Inferior parietal cortex (tissue), 1 donor: ENCODE data around the gene CAVIN2.
A peak's percentile ranks its signal among the peaks of the same experiment; 100 is the strongest.

Source experiments
- DNase-seq: peaks from one replicate; pipeline ENCODE4 v3.0.0-alpha.2; 2016; ENCODE audit errors: extremely low spot score

The CAVIN2 gene, protein sequence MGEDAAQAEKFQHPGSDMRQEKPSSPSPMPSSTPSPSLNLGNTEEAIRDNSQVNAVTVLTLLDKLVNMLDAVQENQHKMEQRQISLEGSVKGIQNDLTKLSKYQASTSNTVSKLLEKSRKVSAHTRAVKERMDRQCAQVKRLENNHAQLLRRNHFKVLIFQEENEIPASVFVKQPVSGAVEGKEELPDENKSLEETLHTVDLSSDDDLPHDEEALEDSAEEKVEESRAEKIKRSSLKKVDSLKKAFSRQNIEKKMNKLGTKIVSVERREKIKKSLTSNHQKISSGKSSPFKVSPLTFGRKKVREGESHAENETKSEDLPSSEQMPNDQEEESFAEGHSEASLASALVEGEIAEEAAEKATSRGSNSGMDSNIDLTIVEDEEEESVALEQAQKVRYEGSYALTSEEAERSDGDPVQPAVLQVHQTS

GRCh38 chr2:191846515-191847476 is at the start of gene CAVIN2:
Gene CAVIN2 (minus strand): TSS chr2:191847088. CDS start chr2:191846925, 163 bp downstream.
- DNase-seq = no peak

GRCh38 chr2:191895743-191896142 is 48.9 kb upstream of the CAVIN2 start:
- no peak for DNase-seq

- no peak for DNase-seq
These were observed 48.3 kb upstream of the CAVIN2 start for GRCh38 chr2:191895195-191895594.

DNA sequence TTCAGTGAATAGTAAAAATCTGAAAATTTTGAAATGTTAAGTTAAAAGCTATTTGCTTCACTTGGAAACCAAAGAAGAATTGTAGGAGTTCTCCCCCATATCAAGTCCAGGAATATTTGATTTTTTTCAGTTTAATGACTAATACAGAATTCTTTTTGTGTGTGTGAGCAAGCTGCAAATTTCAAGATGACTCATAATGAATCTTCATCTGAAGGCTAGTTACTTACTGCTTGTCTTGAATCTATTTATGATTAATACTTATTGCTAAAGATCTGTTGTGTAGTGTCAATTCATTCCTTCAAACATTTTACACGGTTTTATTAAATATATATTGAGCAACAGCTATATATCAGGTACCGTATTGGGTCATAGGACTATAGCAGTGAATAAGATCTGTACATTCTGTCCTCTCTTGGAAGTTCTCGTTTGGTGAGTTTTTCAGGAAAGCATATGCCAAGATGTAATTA is 47.8 kb upstream of the CAVIN2 start:
- no peak for DNase-seq

- DNase-seq = no peak
These were observed 45.5 kb upstream of the CAVIN2 start for GRCh38 chr2:191892391-191892790.

- DNase-seq = no peak
These were observed 44.8 kb upstream of the CAVIN2 start for GRCh38 chr2:191891656-191892055.

- no peak for DNase-seq
These were observed 43.0 kb upstream of the CAVIN2 start for GRCh38 chr2:191889931-191890330.

GRCh38 chr2:191888400-191889166 is 41.7 kb upstream of the CAVIN2 start:
- no peak for DNase-seq

DNA sequence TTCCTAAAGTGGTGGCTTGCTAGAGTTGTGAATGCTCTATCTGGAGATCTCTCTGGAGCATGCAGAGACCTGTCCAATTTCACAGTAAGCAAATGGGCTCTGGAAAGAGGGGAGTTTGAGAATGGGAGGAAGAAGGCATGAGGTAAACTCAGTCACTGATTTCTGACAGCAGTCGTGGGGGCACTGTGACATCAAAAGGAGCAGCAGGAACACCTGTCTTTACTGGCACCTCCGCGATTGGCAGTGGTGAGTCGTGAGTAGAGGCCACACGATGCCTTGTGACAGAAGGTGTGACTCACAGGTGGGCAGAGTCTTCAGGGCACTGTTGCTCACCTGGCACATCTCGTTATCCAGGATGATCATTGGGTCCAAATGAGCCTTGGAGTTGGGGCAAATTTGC is 38.8 kb upstream of the CAVIN2 start:
- no peak for DNase-seq

- no peak for DNase-seq
These were observed 38.2 kb upstream of the CAVIN2 start for GRCh38 chr2:191885098-191885497.

DNA sequence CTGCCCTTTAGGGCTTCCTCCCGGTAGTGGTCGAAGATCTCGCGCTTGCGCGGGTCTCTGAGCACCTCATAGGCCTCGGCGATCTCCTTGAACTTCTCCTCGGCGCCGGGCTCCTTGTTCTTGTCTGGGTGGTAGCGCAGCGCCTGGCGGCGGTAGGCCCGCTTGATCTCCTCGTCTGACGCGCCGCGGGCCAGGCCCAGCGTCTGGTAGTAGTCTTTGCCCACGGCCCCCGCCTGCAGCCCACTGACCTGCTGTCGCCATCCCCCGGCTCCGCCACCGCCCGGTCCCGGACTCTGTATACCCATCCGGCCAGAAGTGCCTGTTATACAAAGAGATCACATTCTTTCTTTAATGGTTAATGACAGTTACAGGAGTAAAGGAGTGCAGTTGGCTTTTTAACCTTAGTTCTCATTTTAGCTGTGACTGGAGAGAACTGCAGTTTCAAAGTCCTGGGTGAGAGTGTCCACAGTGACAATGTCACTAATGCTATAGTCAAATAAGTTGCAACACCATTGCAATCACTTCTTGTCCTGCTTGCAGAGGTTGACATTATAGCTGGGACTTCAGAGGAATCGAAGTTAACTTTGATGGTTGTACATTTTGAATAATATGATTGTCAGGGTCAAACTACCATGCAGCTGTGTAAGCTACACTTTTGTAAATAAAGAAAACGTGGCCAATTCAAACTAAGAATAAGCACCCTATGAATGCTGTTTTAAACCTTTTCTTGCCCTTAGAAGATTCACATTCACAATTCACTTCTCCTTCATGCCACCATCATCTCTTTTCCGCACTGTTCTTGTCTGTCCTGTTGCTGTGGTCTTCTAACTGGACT is 35.3 kb upstream of the CAVIN2 start:
- no peak for DNase-seq

GRCh38 chr2:191878548-191879279 is 31.8 kb upstream of the CAVIN2 start:
- no peak for DNase-seq

DNA sequence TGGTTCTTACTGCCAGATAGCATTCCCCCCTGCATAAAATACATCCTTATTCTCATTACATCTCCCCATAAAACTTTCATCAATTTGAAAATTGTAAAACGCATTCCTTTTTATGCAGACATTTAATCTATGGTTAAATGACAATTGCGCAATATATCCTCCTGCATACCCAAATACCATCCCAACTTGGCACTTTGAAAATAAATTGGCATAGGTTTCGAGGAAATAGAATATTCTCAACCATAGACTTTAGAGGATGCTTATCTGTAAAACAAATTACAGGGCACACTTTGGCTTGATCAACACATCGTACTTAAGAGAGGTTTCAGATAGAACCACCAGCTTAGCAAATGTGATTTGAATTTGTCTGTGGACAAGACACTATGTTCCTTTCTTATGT is 31.0 kb upstream of the CAVIN2 start:
- no peak for DNase-seq

- no peak for DNase-seq
These were observed 29.0 kb upstream of the CAVIN2 start for GRCh38 chr2:191875859-191876258.

GRCh38 chr2:191870744-191871143 is 23.9 kb upstream of the CAVIN2 start:
- DNase-seq = no peak

DNA sequence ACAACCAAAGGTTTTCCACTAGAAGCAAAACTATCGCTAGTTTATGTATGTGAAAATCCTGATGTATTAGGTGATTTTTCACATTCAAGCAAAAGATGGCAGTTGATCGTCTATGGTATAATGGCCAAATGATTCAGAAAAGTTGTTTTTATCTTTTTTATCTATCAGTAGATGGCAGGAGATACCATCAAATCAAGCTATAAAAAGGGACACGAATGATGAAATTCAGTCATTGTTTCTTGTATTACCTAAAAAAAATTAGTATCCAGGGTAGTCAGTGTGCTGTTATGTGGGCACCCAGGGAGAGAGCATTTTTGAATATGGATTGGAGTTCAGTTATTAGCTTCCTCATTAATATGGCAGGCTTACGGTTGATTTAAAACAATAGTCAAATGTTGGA is 22.9 kb upstream of the CAVIN2 start:
- DNase-seq = peak; percentile 48

DNA sequence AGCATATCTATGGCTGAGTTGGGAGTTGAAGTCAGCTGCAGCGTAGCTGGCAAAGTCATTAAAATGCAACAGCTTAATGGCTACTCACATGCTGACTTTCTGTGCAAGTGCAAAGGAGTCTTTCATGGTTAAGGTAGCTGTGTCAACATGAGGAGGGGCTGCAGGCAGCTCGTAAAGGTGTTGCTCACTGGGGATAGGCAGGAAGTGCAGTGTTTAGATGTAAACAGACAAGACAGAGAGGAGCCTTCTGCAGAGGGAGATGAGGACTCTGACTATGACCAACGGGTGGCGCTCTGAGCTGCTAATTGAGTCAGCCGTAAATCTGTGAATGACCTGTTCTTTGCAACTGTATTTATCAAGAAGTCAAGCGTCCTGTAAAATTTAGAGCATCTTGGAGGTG is 22.3 kb upstream of the CAVIN2 start:
- DNase-seq = peak; percentile 74

DNA sequence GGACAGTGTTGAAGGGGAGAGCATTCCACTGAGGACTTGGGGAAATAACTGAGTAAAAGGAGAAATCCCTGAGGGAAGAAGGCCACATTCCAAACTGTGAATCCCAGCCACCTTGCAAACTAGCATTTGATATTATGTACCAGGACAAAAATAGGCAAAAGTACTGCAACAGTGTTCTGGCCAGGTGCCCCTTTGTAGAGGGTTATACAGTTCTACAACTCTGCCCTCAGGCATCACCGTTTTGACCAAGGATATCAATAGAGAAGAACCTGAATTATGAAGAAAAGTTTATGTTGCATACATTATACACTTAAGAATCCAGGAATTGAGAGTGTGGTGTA is 20.6 kb upstream of the CAVIN2 start:
- DNase-seq = no peak

- no peak for DNase-seq
These were observed 20.0 kb upstream of the CAVIN2 start for GRCh38 chr2:191866675-191867506.
